GM18520 (cell line): ENCODE data around the gene MFSD12.
A peak's percentile ranks its signal among the peaks of the same experiment; 100 is the strongest.
"Not testable (repeated sequence)": the region's sequence is repeated elsewhere in the genome, so short reads cannot be mapped to it uniquely, and the experiment has no call there.

Experiments
- ATAC-seq: cut with Tn5 transposase; IDR thresholded peaks from one replicate; pipeline ENCODE4 v1.9.1; 2021; ENCODE audit not compliant: unreplicated experiment

Gene MFSD12

DNA sequence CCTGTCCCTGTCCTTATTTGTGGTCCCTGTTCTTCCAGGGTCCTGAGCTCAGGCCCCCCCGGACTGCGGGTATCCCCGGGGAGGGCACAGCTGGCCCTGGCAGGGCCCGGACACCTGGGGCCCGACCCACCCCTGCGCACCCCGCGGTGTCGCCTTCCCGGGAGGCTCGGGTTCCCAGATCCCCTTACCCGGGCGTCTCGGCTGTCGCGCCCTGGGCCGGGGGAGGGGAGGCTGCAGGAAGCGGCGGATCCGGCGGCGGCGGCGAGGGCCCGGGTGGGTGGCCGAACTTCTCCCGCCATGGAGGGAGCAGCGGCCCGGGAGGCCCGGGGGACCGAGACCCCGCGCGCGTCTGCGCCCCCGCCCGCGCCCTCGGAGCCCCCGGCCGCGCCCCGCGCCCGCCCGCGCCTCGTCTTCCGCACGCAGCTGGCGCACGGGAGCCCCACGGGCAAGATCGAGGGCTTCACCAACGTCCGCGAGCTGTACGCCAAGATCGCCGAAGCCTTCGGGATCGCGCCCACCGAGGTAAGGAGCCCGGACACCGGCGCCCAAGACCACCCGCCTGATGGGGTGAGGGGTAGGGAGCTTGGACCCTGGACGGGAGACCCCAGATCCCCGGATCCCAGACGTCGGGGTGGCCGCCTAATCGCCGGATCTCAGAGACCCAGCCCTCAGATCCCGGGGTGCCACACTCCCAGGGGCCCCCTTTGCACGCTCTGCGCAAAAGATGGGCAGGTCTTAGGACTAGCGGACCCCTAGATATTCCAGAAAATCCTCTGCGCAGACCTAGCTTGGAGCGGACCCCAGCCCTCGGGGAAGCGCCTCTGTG is 28.1 kb upstream of the MFSD12 start, which contains the start of gene GIPC3:
TSS of gene GIPC3 (plus strand) at position 178 of the 826 bp plus-strand sequence. CDS start at position 298, 120 bp downstream.
- ATAC-seq, result no peak

DNA sequence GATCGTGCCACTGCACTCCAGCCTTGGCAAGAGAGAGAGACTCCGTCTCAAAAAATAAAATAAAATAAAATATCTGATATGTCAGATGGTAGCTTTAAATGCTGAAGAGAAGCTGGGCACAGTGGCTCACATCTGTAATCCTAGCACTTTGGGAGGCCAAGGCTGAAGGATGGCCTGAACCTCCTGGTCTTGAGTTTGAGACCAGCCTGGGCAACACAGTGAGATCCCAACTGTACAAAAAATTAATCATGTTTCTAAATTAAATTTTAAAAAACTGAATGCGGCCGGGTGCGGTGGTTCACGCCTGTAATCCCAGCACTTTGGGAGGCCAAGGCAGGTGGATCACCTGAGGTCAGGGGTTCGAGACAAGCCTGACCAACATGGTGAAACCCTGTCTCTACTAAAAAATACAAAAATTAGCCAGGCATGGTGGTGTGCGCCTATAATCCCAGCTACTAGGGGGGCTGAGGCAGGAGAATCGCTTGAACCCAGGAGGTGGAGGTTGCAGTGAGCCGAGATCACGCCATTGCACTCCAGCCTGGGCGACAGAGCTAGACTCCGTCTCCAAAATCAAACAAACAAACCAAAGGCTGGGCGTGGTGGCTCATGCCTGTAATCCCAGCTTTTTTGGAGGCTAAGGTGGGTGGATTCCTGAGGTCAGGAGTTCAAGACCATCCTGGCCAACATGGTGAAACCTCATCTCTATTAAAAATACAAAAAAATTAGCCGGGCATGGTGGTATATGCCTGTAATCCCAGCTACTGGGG is 26.8 kb upstream of the MFSD12 start:
- ATAC-seq, result not testable (repeated sequence)

DNA sequence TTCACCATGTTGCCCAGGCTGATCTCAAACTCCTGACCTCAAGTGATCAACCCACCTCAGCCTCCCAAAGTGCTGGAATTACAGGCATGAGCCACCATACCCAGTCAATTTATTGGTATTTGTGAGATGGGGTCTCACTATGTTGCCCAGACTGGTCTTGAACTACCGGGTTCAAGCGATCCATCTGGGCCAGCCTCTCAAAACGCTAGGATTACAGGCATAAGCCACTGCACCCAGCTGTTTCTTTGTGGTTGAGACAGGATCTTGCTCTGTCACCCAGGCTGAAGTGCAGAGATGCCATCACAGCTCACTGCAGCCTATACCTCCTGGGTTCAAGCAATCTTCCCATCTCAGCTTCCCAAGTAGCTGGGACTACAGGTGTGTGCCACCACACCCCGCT is 24.4 kb upstream of the MFSD12 start:
- not testable (repeated sequence) for ATAC-seq

- no peak for ATAC-seq
Measured at GRCh38 chr19:3580156-3580934, 23.0 kb upstream of the MFSD12 start.

GRCh38 chr19:3578390-3578789 is 21.0 kb upstream of the MFSD12 start:
- ATAC-seq, result no peak

DNA sequence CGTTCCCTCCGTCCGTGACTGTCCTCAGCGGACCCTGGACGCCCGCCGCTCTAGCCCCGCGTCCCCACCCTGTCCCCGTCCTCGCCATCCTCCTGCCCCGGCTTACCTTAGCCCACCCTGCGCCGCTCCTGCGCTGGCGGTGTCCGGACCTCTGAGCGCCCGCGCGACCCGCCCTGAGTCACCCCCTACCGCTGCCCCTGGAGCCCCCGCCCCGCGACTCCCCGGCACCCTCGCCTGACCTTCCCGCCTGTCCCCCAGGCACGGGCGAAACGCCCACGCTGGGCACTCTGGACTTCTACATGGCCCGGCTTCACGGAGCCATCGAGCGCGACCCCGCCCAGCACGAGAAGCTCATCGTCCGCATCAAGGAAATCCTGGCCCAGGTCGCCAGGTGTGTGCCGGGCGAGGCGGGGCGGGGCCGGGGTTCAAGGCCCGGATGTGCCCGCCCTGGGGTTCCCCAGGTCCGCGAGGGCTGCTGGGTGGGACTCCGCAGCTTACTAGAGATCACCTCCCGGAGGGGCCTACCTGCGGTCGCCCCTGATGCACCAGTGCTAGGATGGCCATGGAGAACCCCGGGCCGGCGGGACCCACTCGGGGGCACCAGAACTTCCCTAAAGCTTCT is 20.4 kb upstream of the MFSD12 start:
- ATAC-seq, result no peak

GRCh38 chr19:3576696-3577443 is 19.5 kb upstream of the MFSD12 start:
- ATAC-seq, result no peak

- no peak for ATAC-seq
Measured at GRCh38 chr19:3575949-3576673, 18.7 kb upstream of the MFSD12 start.

GRCh38 chr19:3575260-3575741 is 17.9 kb upstream of the MFSD12 start:
- no peak for ATAC-seq

DNA sequence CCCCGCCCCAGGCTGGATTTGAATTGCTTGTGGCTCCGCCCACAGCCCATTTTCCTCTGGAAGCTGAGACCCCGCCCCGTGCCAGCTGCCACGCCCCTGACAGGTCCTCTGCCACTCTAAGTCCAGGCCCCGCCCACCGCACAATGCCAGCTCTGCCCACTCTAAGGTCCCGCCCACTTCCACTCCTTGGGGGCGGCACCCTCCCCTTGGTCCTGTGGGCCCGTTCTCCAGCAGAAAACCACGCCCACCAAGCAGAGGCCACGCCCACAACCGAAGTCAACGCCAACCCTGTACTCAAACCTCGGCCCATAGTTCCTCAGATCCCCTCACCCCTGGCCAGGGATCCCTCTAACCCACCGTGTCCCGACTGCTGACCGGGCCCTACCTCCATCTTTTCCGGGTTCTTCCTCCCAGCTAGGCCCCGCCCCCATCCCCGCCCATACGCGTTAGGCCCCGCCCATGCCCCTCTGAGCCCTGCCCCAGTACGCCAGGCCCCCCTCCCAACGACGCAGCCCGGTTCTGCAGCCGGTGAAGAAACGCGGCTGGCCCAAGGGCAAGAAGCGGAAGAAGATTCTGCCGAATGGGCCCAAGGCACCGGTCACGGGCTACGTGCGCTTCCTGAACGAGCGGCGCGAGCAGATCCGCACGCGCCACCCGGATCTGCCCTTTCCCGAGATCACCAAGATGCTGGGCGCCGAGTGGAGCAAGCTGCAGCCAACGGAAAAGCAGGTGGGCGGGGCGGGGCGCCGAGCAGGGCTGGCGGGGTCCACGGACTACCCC is 16.7 kb upstream of the MFSD12 start:
- no peak for ATAC-seq

DNA sequence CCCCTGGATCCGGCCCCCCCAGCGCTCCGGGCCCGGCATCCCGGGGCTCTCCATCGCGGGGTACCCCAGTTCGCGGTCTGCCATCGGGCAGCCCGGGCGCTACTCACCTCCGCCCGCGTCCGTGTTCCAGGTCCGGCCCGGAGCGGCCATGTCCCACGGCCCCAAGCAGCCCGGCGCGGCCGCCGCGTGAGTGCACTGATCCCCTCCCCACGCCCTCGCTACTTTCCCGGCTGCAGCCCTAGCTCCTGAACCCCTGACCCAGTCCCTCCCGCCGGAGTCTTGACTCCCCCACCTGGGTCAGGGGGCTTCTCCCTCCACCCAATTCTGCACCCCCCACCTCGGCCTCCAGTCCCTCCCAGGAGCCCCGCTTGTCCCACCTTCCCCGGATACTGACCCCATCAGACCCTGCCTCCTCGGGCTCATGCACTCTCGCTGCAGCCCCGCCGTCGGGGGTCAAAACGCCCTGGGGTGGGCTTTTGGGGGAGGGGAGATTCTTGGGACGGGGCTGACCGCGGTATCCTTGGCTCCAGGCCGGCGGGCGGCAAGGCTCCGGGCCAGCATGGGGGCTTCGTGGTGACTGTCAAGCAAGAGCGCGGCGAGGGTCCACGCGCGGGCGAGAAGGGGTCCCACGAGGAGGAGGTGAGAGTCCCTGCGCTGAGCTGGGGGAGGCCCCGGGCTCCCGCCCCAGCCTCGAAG is 15.9 kb upstream of the MFSD12 start:
- ATAC-seq, result no peak

GRCh38 chr19:3572855-3573161 is 15.4 kb upstream of the MFSD12 start, which contains the start of gene HMG20B:
TSS of gene HMG20B (plus strand) at chr19:3572944. CDS start at chr19:3573310, 366 bp downstream.
- no peak for ATAC-seq

- peak; percentile 96 for ATAC-seq
Measured at GRCh38 chr19:3572132-3572854, 14.9 kb upstream of the MFSD12 start.

- no peak for ATAC-seq
Measured at GRCh38 chr19:3570606-3571011, 13.2 kb upstream of the MFSD12 start.

DNA sequence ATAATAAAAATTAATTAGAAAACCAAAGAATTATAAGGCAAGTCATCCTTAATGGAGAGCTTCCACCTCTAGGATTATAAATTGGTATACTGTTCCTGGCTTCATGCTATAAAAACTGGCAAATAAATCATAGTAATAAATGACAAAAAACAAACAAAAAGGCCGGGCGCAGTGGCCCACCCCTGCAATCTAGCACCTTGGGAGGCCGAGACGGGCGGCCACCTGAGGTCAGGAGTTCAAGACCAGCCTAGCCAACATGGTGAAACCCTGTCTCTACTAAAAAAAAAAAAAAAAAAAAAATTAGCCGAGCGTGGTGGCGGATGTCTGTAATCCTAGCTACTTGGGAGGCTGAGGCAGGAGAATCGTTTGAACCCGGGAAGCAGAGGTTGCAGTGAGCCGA is 12.7 kb upstream of the MFSD12 start:
- ATAC-seq, result not testable (repeated sequence)

DNA sequence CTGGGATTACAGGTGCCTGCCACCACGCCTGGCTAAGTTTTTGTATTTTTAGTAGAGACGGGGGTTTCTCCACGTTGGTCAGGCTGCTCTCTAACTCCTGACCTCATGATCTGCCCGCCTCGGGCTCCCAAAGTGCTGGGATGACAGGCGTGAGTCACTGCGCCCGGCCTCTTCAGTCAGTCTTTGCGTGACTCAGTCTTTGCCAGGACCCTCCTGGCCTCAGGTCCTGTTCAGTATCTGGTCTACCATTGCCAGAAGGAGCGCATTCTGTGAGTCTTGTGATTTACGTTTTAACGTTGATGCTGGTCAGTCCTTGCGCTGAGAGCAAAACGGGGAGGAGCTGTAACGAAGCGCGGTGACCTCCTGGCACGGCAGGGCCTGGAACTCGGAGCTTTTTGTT is 7.8 kb upstream of the MFSD12 start:
- ATAC-seq, result no peak
